ENCODE measurements around the gene TRIO.

The TRIO gene

GRCh38 chr5:14495301-14495700 lies 352.2 kb downstream of the TRIO start:
- Histone ChIP-seq H4K20me1 (peaks cover 0 to 26% (median 10%) of the 10 kb centered on the region in 11 experiments; a peak in 14 of 22 replicates), H3K4me1 (peaks cover 4 to 32% (median 9%) of the 10 kb centered on the region in 10 experiments; a peak in 19 of 20 replicates)

GRCh38 chr5:14497311-14497710 lies 354.2 kb downstream of the TRIO start:
- Histone ChIP-seq H3K4me3 (no peak overlapping the region), H3K27me3 (no peaks in the 10 kb centered on the region), H4K20me1 (peaks cover 0 to 22% (median 9%) of the 10 kb centered on the region in 11 experiments; a peak in 8 of 22 replicates), H3K36me3 (peaks cover 94 to 100% (median 99%) of the 10 kb centered on the region in 11 experiments), H3K9me3 (replicated peaks in 1 of 11) (no peaks in the 10 kb centered on the region), H3K4me2 (0 out of 22 replicates have a peak overlapping the region, but pooled peaks of 1 of the 11 experiments have one; percentile 22), H3K9ac (no peak overlapping the region), H3K4me1 (peaks cover 0 to 21% (median 0%) of the 10 kb centered on the region in 10 experiments; a peak in 6 of 20 replicates), H3K27ac (no peak overlapping the region)
- TF ChIP-seq Cebpa-rat (IDR thresholded peaks at IDR 0.05), result no peak

More at GRCh38 chr5:14495301-14495700, 352.2 kb downstream of the TRIO start:
- TF ChIP-seq Cebpa-rat (IDR thresholded peaks at IDR 0.05), result no peak
- Histone ChIP-seq H3K27me3 (no peaks in the 10 kb centered on the region), H3K4me2 (no peak overlapping the region), H3K9ac (no peak overlapping the region), H3K9me3 (replicated peaks in 1 of 11) (no peaks in the 10 kb centered on the region), H3K27ac (no peak overlapping the region), H3K36me3 (peaks cover 94 to 100% (median 99%) of the 10 kb centered on the region in 11 experiments), H3K4me3 (no peak overlapping the region)

- H3K4me2 ChIP-seq, result no peak overlapping the region
- H3K27ac ChIP-seq, result no peak overlapping the region
- peaks cover 94 to 100% (median 99%) of the 10 kb centered on the region in 11 experiments for H3K36me3 ChIP-seq
- H3K9me3 ChIP-seq (replicated peaks in 1 of 11), result no peaks in the 10 kb centered on the region
- no peak overlapping the region for H3K4me3 ChIP-seq
- TF ChIP-seq Cebpa-rat (IDR thresholded peaks at IDR 0.05), result no peak
- no peaks in the 10 kb centered on the region for H3K27me3 ChIP-seq
- H4K20me1 ChIP-seq, result peaks cover 0 to 47% (median 13%) of the 10 kb centered on the region in 11 experiments; a peak in 8 of 22 replicates
- H3K4me1 ChIP-seq, result peaks cover 0 to 18% (median 0%) of the 10 kb centered on the region in 10 experiments; a peak in 5 of 20 replicates
- H3K9ac ChIP-seq, result no peak overlapping the region
These were observed 358.5 kb downstream of the TRIO start for GRCh38 chr5:14501353-14502293.

GRCh38 chr5:14502294-14502690 lies 359.1 kb downstream of the TRIO start:
- Histone ChIP-seq H3K9ac (no peak overlapping the region), H3K27ac (no peak overlapping the region), H4K20me1 (peaks cover 0 to 53% (median 13%) of the 10 kb centered on the region in 11 experiments; a peak in 9 of 22 replicates), H3K36me3 (peaks cover 94 to 100% (median 99%) of the 10 kb centered on the region in 11 experiments), H3K4me3 (no peak overlapping the region), H3K9me3 (replicated peaks in 1 of 11) (no peaks in the 10 kb centered on the region), H3K4me1 (peaks cover 0 to 12% (median 0%) of the 10 kb centered on the region in 10 experiments; a peak in 5 of 20 replicates), H3K27me3 (no peaks in the 10 kb centered on the region), H3K4me2 (no peak overlapping the region)
- no peak for TF ChIP-seq Cebpa-rat (IDR thresholded peaks at IDR 0.05)

GRCh38 chr5:14503017-14503680 lies 360.0 kb downstream of the TRIO start:
- H3K27me3 ChIP-seq, result no peaks in the 10 kb centered on the region
- peaks cover 0 to 57% (median 13%) of the 10 kb centered on the region in 11 experiments; a peak in 10 of 22 replicates for H4K20me1 ChIP-seq
- no peaks in the 10 kb centered on the region for H3K9me3 ChIP-seq (replicated peaks in 1 of 11)
- TF ChIP-seq Cebpa-rat (IDR thresholded peaks at IDR 0.05), result no peak
- H3K4me3 ChIP-seq, result no peak overlapping the region
- H3K36me3 ChIP-seq, result peaks cover 94 to 100% (median 99%) of the 10 kb centered on the region in 11 experiments
- no peak overlapping the region for H3K9ac ChIP-seq
- H3K4me1 ChIP-seq, result peaks cover 0 to 11% (median 0%) of the 10 kb centered on the region in 10 experiments; a peak in 5 of 20 replicates
- no peak overlapping the region for H3K4me2 ChIP-seq
- no peak overlapping the region for H3K27ac ChIP-seq

GRCh38 chr5:14503681-14504331 lies 360.7 kb downstream of the TRIO start:
- peaks cover 92 to 100% (median 98%) of the 10 kb centered on the region in 11 experiments for H3K36me3 ChIP-seq
- H4K20me1 ChIP-seq, result peaks cover 0 to 54% (median 7%) of the 10 kb centered on the region in 11 experiments; a peak in 10 of 22 replicates
- no peak overlapping the region for H3K27ac ChIP-seq
- no peak overlapping the region for H3K4me3 ChIP-seq
- no peak overlapping the region for H3K9ac ChIP-seq
- no peak overlapping the region for H3K4me2 ChIP-seq
- no peaks in the 10 kb centered on the region for H3K27me3 ChIP-seq
- no peaks in the 10 kb centered on the region for H3K9me3 ChIP-seq (replicated peaks in 1 of 11)
- peaks cover 0 to 5% (median 0%) of the 10 kb centered on the region in 10 experiments; a peak in 5 of 20 replicates for H3K4me1 ChIP-seq
- no peak for TF ChIP-seq Cebpa-rat (IDR thresholded peaks at IDR 0.05)

- Histone ChIP-seq H3K9ac (no peak overlapping the region), H4K20me1 (peaks cover 0 to 49% (median 6%) of the 10 kb centered on the region in 11 experiments; a peak in 9 of 22 replicates), H3K27me3 (no peaks in the 10 kb centered on the region), H3K4me1 (no peaks in the 10 kb centered on the region), H3K9me3 (replicated peaks in 1 of 11) (no peaks in the 10 kb centered on the region), H3K4me3 (no peak overlapping the region), H3K36me3 (peaks cover 87 to 95% (median 93%) of the 10 kb centered on the region in 11 experiments), H3K4me2 (no peak overlapping the region), H3K27ac (no peak overlapping the region)
- no peak for TF ChIP-seq Cebpa-rat (IDR thresholded peaks at IDR 0.05)
These were observed 361.2 kb downstream of the TRIO start for GRCh38 chr5:14504332-14504727.

GRCh38 chr5:14504816-14505215 lies 361.7 kb downstream of the TRIO start:
- peaks cover 82 to 90% (median 88%) of the 10 kb centered on the region in 11 experiments for H3K36me3 ChIP-seq
- no peak for TF ChIP-seq Cebpa-rat (IDR thresholded peaks at IDR 0.05)
- H3K4me1 ChIP-seq, result no peaks in the 10 kb centered on the region
- no peak overlapping the region for H3K4me3 ChIP-seq
- H3K4me2 ChIP-seq, result no peak overlapping the region
- H3K9ac ChIP-seq, result no peak overlapping the region
- no peaks in the 10 kb centered on the region for H3K27me3 ChIP-seq
- H3K27ac ChIP-seq, result no peak overlapping the region
- H4K20me1 ChIP-seq, result peaks cover 0 to 49% (median 6%) of the 10 kb centered on the region in 11 experiments; a peak in 9 of 22 replicates
- H3K9me3 ChIP-seq (replicated peaks in 1 of 11), result no peaks in the 10 kb centered on the region

All from BLaER1 treated with 17β-estradiol and CSF1 and Interleukin-3, amounts not matched to agents 10 nM and 100 nM (cell line).